HepG2 (cell line): ENCODE data around the gene NUP155. TPM values are rescaled to one million over a fixed set of nuclear protein-coding genes. Genes with fewer than 3 reads are reported as not detected.

Experiments used
- HOXD1 ChIP-seq: sonication (generic); formaldehyde crosslinking; IDR thresholded peaks from 2 replicates; pipeline ENCODE4 v1.5.0; 2020; ENCODE audit warnings: missing genetic modification reagents
- IKZF4 ChIP-seq: sonication (generic); formaldehyde crosslinking; IDR thresholded peaks from 2 replicates; pipeline ENCODE4 v1.5.1; 2020; ENCODE audit warnings: borderline replicate concordance, mild to moderate bottlenecking, low read depth, missing genetic modification reagents; ENCODE audit errors: not compliant biosample characterization
- MAFF ChIP-seq: IDR thresholded peaks from 2 replicates; pipeline ENCODE4 v1.6.1; 2011; ENCODE audit warnings: low read depth, low read length, improper control_type of control experiment
- MED1 ChIP-seq: sonication (generic); formaldehyde crosslinking; IDR thresholded peaks from 2 replicates; pipeline ENCODE4 v1.4.0; 2020; ENCODE audit warnings: missing genetic modification reagents
- MTERF4 ChIP-seq: sonication (generic); formaldehyde crosslinking; IDR thresholded peaks from 2 replicates; pipeline ENCODE4 v1.8.0; 2023; ENCODE audit warnings: mild to moderate bottlenecking, missing genetic modification reagents
- MTF1 ChIP-seq: sonication (generic); formaldehyde crosslinking; IDR thresholded peaks from 2 replicates; pipeline ENCODE4 v1.5.0; 2020; ENCODE audit warnings: missing genetic modification reagents
- MYC ChIP-seq: sonication (generic); formaldehyde crosslinking; IDR thresholded peaks from 2 replicates; pipeline ENCODE4 v1.9.0; 2021; ENCODE audit warnings: missing genetic modification reagents, borderline replicate concordance
- NFAT5 ChIP-seq: sonication (generic); formaldehyde crosslinking; IDR thresholded peaks from 2 replicates; pipeline ENCODE4 v1.4.0; 2020; ENCODE audit warnings: missing genetic modification reagents
- NFATC3 ChIP-seq: sonication (generic); formaldehyde crosslinking; IDR thresholded peaks from 2 replicates; pipeline ENCODE4 v1.5.1; 2020; ENCODE audit warnings: mild to moderate bottlenecking, missing genetic modification reagents
- NFKB2 ChIP-seq: sonication (generic); formaldehyde crosslinking; IDR thresholded peaks from 2 replicates; pipeline ENCODE4 v1.4.0; 2020; ENCODE audit warnings: missing genetic modification reagents, borderline replicate concordance
- SIN3A ChIP-seq: IDR thresholded peaks from 2 replicates; pipeline ENCODE4 v1.6.1; 2011; ENCODE audit warnings: low read depth, mild to moderate bottlenecking, control low read depth, low read length, borderline replicate concordance
- TARDBP ChIP-seq: sonication (generic); formaldehyde crosslinking; IDR thresholded peaks from 2 replicates; pipeline ENCODE4 v1.8.0; 2022; ENCODE audit warnings: mild to moderate bottlenecking, missing genetic modification reagents
- ZNF124 ChIP-seq: sonication (generic); formaldehyde crosslinking; IDR thresholded peaks from 2 replicates; pipeline ENCODE4 v1.4.0; 2020; ENCODE audit warnings: missing genetic modification reagents
- ZNF280B ChIP-seq: sonication (generic); formaldehyde crosslinking; IDR thresholded peaks from 2 replicates; pipeline ENCODE4 v1.5.0; 2020; ENCODE audit warnings: missing genetic modification reagents, mild to moderate bottlenecking, borderline replicate concordance
- ZNF362 ChIP-seq: sonication (generic); formaldehyde crosslinking; IDR thresholded peaks from 2 replicates; pipeline ENCODE4 v1.4.0; 2020; ENCODE audit warnings: missing genetic modification reagents, mild to moderate bottlenecking, borderline replicate concordance
- ZSCAN25 ChIP-seq: sonication (generic); formaldehyde crosslinking; IDR thresholded peaks from 2 replicates; pipeline ENCODE4 v1.8.0; 2022; ENCODE audit warnings: mild to moderate bottlenecking, missing genetic modification reagents
- ZSCAN5A ChIP-seq: sonication (generic); formaldehyde crosslinking; IDR thresholded peaks from 2 replicates; pipeline ENCODE4 v1.8.0; 2022; ENCODE audit warnings: mild to moderate bottlenecking, missing genetic modification reagents, borderline replicate concordance
- polyA plus RNA-seq, 8 experiments: library from polyadenylated mRNA; depleted of rRNA in 3 of 8; stranded (reverse) in 7 of 8; unstranded in 1 of 8; fragments of >200 nt; fragmentation: Illumina TruSeq in 4 of 8; extraction: Trizol in 4 of 8; gene quantifications; 2 replicates each; pipeline versions ENCODE4 v1.2.1 to v1.2.3, GENCODE V29; 2011 to 2016; ENCODE audit warnings: low read depth in 4 of 8, missing spikeins in 1 of 8, mixed read lengths in 1 of 8; ENCODE audit not compliant: insufficient read depth in 1 of 8
- total RNA-seq, 5 experiments: library from RNA; depleted of rRNA; stranded (reverse); fragments of >200 nt; fragmentation: Illumina TruSeq; extraction: Trizol; gene quantifications; 2 replicates each; pipeline ENCODE4 v1.2.3, GENCODE V29; 2016; ENCODE audit warnings: low read depth in 1 of 5

NUP155 gene
- total and polyA plus RNA-seq, 2 of the 13 experiments (the other 11 are each of a cell fraction or from before 2014, with no cell fraction given), result 13.0 to 57.4 TPM

GRCh38 chr5:37248970-37249814, 121.7 kb downstream of the NUP155 start, which contains the start of gene CPLANE1 (continued):
- 0 out of 2 replicates have a peak, but pooled peaks have one; percentile 26 for TF ChIP-seq ZSCAN5A
- 0 out of 2 replicates have a peak, but pooled peaks have one; percentile 40 for TF ChIP-seq ZNF280B
- TF ChIP-seq NFKB2 (CRISPR knock-in tag), result peak; percentile 73; the same call in 1 of the 2 replicates
- no peak for TF ChIP-seq NFATC3 (CRISPR knock-in tag)
- peak; percentile 36; the same call in 1 of the 2 replicates for TF ChIP-seq ZSCAN25 (CRISPR knock-in tag)
- TF ChIP-seq ZNF362, result peak; percentile 24; the same call in 1 of the 2 replicates
- TF ChIP-seq NFAT5 (CRISPR knock-in tag), result 0 out of 2 replicates have a peak, but pooled peaks have one; percentile 51
- 0 out of 2 replicates have a peak, but pooled peaks have one; percentile 79 for TF ChIP-seq MTERF4 (CRISPR knock-in tag)
- TF ChIP-seq HOXD1, result peak; percentile 55; the same call in 1 of the 2 replicates
- TF ChIP-seq ZNF124 (CRISPR knock-in tag), result no peak; the same call in 1 of the 2 replicates
- TF ChIP-seq MED1 (CRISPR knock-in tag), result 0 out of 2 replicates have a peak, but pooled peaks have one; percentile 6
- TF ChIP-seq TARDBP (CRISPR knock-in tag), result peak; percentile 16; the same call in 1 of the 2 replicates
- no peak for TF ChIP-seq IKZF4 (CRISPR knock-in tag)
- TF ChIP-seq MTF1 (CRISPR knock-in tag), result peak; percentile 40; the same call in 1 of the 2 replicates
- peak; percentile 78; the same call in 1 of the 2 replicates for TF ChIP-seq SIN3A
- peak; percentile 54; the same call in 1 of the 2 replicates for TF ChIP-seq MYC (CRISPR knock-in tag)
- no peak for TF ChIP-seq MAFF
